GM12878 (cell line): Measurements from ENCODE around the gene MVB12B. TPM values are rescaled to one million over a fixed set of nuclear protein-coding genes. Genes with fewer than 3 reads are reported as not detected.

Source experiments
- ATAC-seq: fragments of 200-7000 bp; cut with Tn5 transposase; 3 replicates; pipeline ENCODE4 v1.9.1; 2020; ENCODE audit warnings: mild to moderate bottlenecking, moderate library complexity
- BruUV-seq: library from RNA; stranded (reverse); fragments of 400-500 nt; replicated peaks from 2 replicates; lab custom pipeline; 2021; lab: Mats Ljungman, UMichigan
- CTCF ChIA-PET: fragments of 300-600 bp; sonication (Branson Sonifier 250); formaldehyde crosslinking; extraction: SDS; loops from one replicate; lab custom pipeline; 2021; ENCODE audit warnings: inconsistent platforms; lab: Yijun Ruan, JAX
- POLR2A ChIA-PET: fragments of 350-600 bp; formaldehyde crosslinking; extraction: SDS; loops from one replicate; lab custom pipeline; 2021; ENCODE audit warnings: inconsistent platforms; lab: Charles Lee
- RAD21 ChIA-PET: fragments of 300-600 bp; sonication (Branson Sonifier 250); formaldehyde crosslinking; loops from one replicate; lab custom pipeline; 2023; ENCODE audit warnings: antibody characterized with exemption; ENCODE audit not compliant: unreplicated experiment; lab: Charles Lee
- SMC1A ChIA-PET: fragments of 300-600 bp; sonication (Branson Sonifier 250); formaldehyde crosslinking; loops from one replicate; lab custom pipeline; 2023; ENCODE audit not compliant: unreplicated experiment, uncharacterized antibody; lab: Charles Lee
- DNase-seq: peaks from one replicate; pipeline ENCODE4 v3.0.0-alpha.2; 2011; ENCODE audit warnings: low read depth, low spot score
- FAIRE-seq: peaks from 3 replicates; lab custom pipeline; 2011; peaks lifted over from hg19 to GRCh38; lab: Jason Lieb, UNC
- H2AFZ ChIP-seq: 2 replicates; pipeline ENCODE4 v1.6.0; 2011; ENCODE audit warnings: low read depth, low read length, control low read depth; ENCODE audit not compliant: control insufficient read depth
- H3K27ac ChIP-seq: 2 replicates; pipeline ENCODE4 v1.5.1; 2011; ENCODE audit warnings: control low read depth; ENCODE audit not compliant: control insufficient read depth, insufficient read depth
- H3K27me3 ChIP-seq, 2 experiments: replicated peaks in 1 of 2; 2 replicates each; pipeline versions ENCODE4 v1.6.0 to v1.6.1; 2011; ENCODE audit warnings: low read length in 1 of 2; ENCODE audit not compliant: control insufficient read depth in 2 of 2, insufficient read depth in 2 of 2
- H3K36me3 ChIP-seq, 2 experiments: 2 replicates each; pipeline ENCODE4 v1.5.1; 2011; ENCODE audit warnings: low read length in 1 of 2; ENCODE audit not compliant: control insufficient read depth in 2 of 2, insufficient read depth in 2 of 2
- H3K4me1 ChIP-seq: 2 replicates; pipeline ENCODE4 v1.6.1; 2011; ENCODE audit warnings: mild to moderate bottlenecking, low read length, moderate library complexity, mixed read lengths; ENCODE audit not compliant: control insufficient read depth, insufficient read depth
- H3K4me2 ChIP-seq: 2 replicates; pipeline ENCODE4 v1.6.0; 2011; ENCODE audit warnings: control low read depth; ENCODE audit not compliant: control insufficient read depth, insufficient read depth
- H3K4me3 ChIP-seq: fragments of 200-600 bp; sonication (generic); 2 replicates; pipeline ENCODE4 v1.5.1; 2016
- H3K79me2 ChIP-seq: 2 replicates; pipeline ENCODE4 v1.6.0; 2011; ENCODE audit warnings: low read length; ENCODE audit not compliant: control insufficient read depth, insufficient read depth
- H3K9ac ChIP-seq: 2 replicates; pipeline ENCODE4 v1.8.0; 2011; ENCODE audit warnings: low read length, control low read depth, mixed read lengths; ENCODE audit not compliant: control insufficient read depth, insufficient read depth
- H3K9me3 ChIP-seq: replicated peaks from 3 replicates; pipeline ENCODE4 v1.5.1; 2011; ENCODE audit warnings: mild to moderate bottlenecking, low read length; ENCODE audit not compliant: control insufficient read depth, insufficient read depth
- H4K20me1 ChIP-seq: 2 replicates; pipeline ENCODE4 v1.6.0; 2011; ENCODE audit not compliant: control insufficient read depth, insufficient read depth
- ASH2L ChIP-seq: fragments of 300-600, 200-600 bp; sonication (generic); IDR thresholded peaks from 2 replicates; pipeline ENCODE4 v1.6.1; 2017; ENCODE audit warnings: low read depth, mild to moderate bottlenecking, borderline replicate concordance
- BMI1 ChIP-seq: fragments of 450-650 bp; IDR thresholded peaks from 2 replicates; pipeline ENCODE4 v1.6.1; 2016; ENCODE audit warnings: mild to moderate bottlenecking, moderate library complexity, borderline replicate concordance
- CBFB ChIP-seq: IDR thresholded peaks from 2 replicates; pipeline ENCODE4 v1.6.1; 2016; ENCODE audit warnings: antibody characterized with exemption, low read depth
- CUX1 ChIP-seq: IDR thresholded peaks from 2 replicates; pipeline ENCODE4 v1.6.1; 2012; ENCODE audit warnings: improper control_type of control experiment, low read depth, low read length; ENCODE audit not compliant: insufficient replicate concordance
- E4F1 ChIP-seq: fragments of 450-650 bp; IDR thresholded peaks from 2 replicates; pipeline ENCODE4 v1.6.1; 2018; ENCODE audit warnings: borderline replicate concordance, mild to moderate bottlenecking; ENCODE audit not compliant: partially characterized antibody
- GATAD2B ChIP-seq: fragments of 450-650 bp; conservative IDR thresholded peaks from 2 replicates; pipeline ENCODE4 v1.6.1; 2017; ENCODE audit warnings: low read depth, mild to moderate bottlenecking, moderate library complexity
- HDAC6 ChIP-seq: fragments of 200-600 bp; sonication (generic); IDR thresholded peaks from one replicate; pipeline ENCODE4 v1.8.0; 2017; ENCODE audit warnings: antibody characterized with exemption; ENCODE audit not compliant: unreplicated experiment
- HDGF ChIP-seq: fragments of 450-650 bp; IDR thresholded peaks from 2 replicates; pipeline ENCODE4 v1.6.1; 2016; ENCODE audit warnings: antibody characterized with exemption
- JUNB ChIP-seq: IDR thresholded peaks from 2 replicates; pipeline ENCODE4 v1.6.1; 2016; ENCODE audit warnings: antibody characterized with exemption, mild to moderate bottlenecking
- RAD21 ChIP-seq: IDR thresholded peaks from 2 replicates; pipeline ENCODE4 v1.6.1; 2011; ENCODE audit warnings: mild to moderate bottlenecking, low read depth, low read length, moderate library complexity; ENCODE audit not compliant: insufficient read depth
- RBBP5 ChIP-seq: fragments of 200-600 bp; sonication (generic); conservative IDR thresholded peaks from 2 replicates; pipeline ENCODE4 v1.6.1; 2016
- SKIL ChIP-seq: fragments of 450-650 bp; IDR thresholded peaks from 2 replicates; pipeline ENCODE4 v1.6.1; 2017; ENCODE audit warnings: mild to moderate bottlenecking, low read depth, inconsistent platforms; ENCODE audit not compliant: poor library complexity, severe bottlenecking
- SREBF1 ChIP-seq: IDR thresholded peaks from 2 replicates; pipeline ENCODE4 v1.6.1; 2012; ENCODE audit warnings: mild to moderate bottlenecking, low read length
- SRF ChIP-seq, 2 experiments: IDR thresholded peaks; 2 replicates each; pipeline ENCODE4 v1.6.1; 2011; ENCODE audit warnings: low read depth in 2 of 2, low read length in 2 of 2, mild to moderate bottlenecking in 1 of 2, moderate library complexity in 1 of 2
- TCF7 ChIP-seq: IDR thresholded peaks from 2 replicates; pipeline ENCODE4 v1.6.1; 2014; ENCODE audit warnings: antibody characterized with exemption, borderline replicate concordance
- WGBS: methylation state at CpG from one replicate; pipeline ENCODE4 v1.1.6; 2016; ENCODE audit warnings: low lambda C conversion rate; ENCODE audit not compliant: insufficient replicate concordance, insufficient coverage; ENCODE audit errors: missing lambda C conversion rate; 5-methylcytosine and 5-hydroxymethylcytosine counted together
- in situ Hi-C: fragments of 300-500 bp; cut with MboI; formaldehyde crosslinking; loops from 9 replicates; pipeline ENCODE4 v1.14.3; 2018; ENCODE audit warnings: mixed read lengths
- intact Hi-C: fragments of 100-400 bp; cut with micrococcal nuclease; formaldehyde crosslinking; loops from one replicate; pipeline ENCODE4 v1.14.2; 2022; ENCODE audit not compliant: unreplicated experiment
- polyA plus RNA-seq, 11 experiments: library from polyadenylated mRNA; depleted of rRNA in 4 of 11; unstranded in 6 of 11; stranded (reverse) in 5 of 11; fragments of >200 nt; fragmentation: Nextera tagmentation in 4 of 11; fragmentation: Illumina TruSeq in 1 of 11; extraction: Ambion mirVana in 4 of 11; extraction: Trizol in 1 of 11; gene quantifications; 1 replicate in 1 of 11; 2 replicates in 10 of 11; pipeline versions ENCODE4 v1.2.1 to v1.2.3, GENCODE V29; 2011 to 2016; ENCODE audit warnings: inconsistent platforms in 2 of 11, missing spikeins in 2 of 11, low read depth in 1 of 11
- total RNA-seq, 4 experiments: library from RNA; depleted of rRNA in 3 of 4; stranded (reverse); fragments of >200 nt in 3 of 4; fragmentation: Illumina TruSeq in 1 of 4; extraction: Trizol in 1 of 4; gene quantifications; 2 replicates each; pipeline versions ENCODE4 v1.2.1 to v1.2.3, GENCODE V29; 2013 to 2021

Gene MVB12B
- total and polyA plus RNA-seq, 10 of the 15 experiments (the other 5 are each of a cell fraction or from before 2014, with no cell fraction given) = 0.08 TPM; not detected in 9

- H4K20me1 ChIP-seq = no peaks in the 10 kb centered on the region
- no peaks in the 10 kb centered on the region for H3K9me3 ChIP-seq
- H3K27ac ChIP-seq = no peak overlapping the region
- POLR2A ChIA-PET = no interaction called here
- BruUV-seq = no TSS peak
- intact Hi-C loops (no loop called here), in situ Hi-C loops (no loop called here)
- FAIRE-seq (no peak), DNase-seq (no peak), ATAC-seq (no peak)
- SMC1A ChIA-PET = no interaction called here
- no peak overlapping the region for H3K4me3 ChIP-seq
- H3K36me3 ChIP-seq = no peaks in the 10 kb centered on the region
- H3K27me3 ChIP-seq = no peaks in the 10 kb centered on the region; a peak in 1 of 4 replicates
- 43% methylated on average over 14 of the region's 14 CpGs for WGBS
- no peaks in the 10 kb centered on the region for H3K79me2 ChIP-seq
- no peaks in the 10 kb centered on the region for H3K4me1 ChIP-seq
- CTCF ChIA-PET = no interaction called here
- H2AFZ ChIP-seq = no peak overlapping the region
- H3K9ac ChIP-seq = no peak overlapping the region
- H3K4me2 ChIP-seq = no peak overlapping the region
- RAD21 ChIA-PET = no interaction called here
- TF ChIP-seq HDGF (no peak), TCF7 (no peak), CBFB (no peak), E4F1 (no peak), RAD21 (no peak), GATAD2B (no peak), RBBP5 (no peak), SRF (IDR thresholded peaks at IDR 0.05; ENCODE audit: low read depth in 2 of 2, low read length in 2 of 2) (no peak), SKIL (no peak), HDAC6 (no peak), BMI1 (no peak), JUNB (no peak), ASH2L (no peak), CUX1 (no peak), SREBF1 (no peak)
Observed at GRCh38 chr9:126448865-126449577, 122.4 kb downstream of the MVB12B start.
